HG02981 (cell line): ENCODE measurements around the gene CNOT1.
"Not testable (repeated sequence)": the region's sequence is repeated elsewhere in the genome, so short reads cannot be mapped to it uniquely, and the experiment has no call there.

Source experiments
- ATAC-seq: cut with Tn5 transposase; IDR thresholded peaks from one replicate; pipeline ENCODE4 v1.9.1; 2021; ENCODE audit warnings: mild to moderate bottlenecking, moderate library complexity; ENCODE audit not compliant: unreplicated experiment

Gene CNOT1

DNA sequence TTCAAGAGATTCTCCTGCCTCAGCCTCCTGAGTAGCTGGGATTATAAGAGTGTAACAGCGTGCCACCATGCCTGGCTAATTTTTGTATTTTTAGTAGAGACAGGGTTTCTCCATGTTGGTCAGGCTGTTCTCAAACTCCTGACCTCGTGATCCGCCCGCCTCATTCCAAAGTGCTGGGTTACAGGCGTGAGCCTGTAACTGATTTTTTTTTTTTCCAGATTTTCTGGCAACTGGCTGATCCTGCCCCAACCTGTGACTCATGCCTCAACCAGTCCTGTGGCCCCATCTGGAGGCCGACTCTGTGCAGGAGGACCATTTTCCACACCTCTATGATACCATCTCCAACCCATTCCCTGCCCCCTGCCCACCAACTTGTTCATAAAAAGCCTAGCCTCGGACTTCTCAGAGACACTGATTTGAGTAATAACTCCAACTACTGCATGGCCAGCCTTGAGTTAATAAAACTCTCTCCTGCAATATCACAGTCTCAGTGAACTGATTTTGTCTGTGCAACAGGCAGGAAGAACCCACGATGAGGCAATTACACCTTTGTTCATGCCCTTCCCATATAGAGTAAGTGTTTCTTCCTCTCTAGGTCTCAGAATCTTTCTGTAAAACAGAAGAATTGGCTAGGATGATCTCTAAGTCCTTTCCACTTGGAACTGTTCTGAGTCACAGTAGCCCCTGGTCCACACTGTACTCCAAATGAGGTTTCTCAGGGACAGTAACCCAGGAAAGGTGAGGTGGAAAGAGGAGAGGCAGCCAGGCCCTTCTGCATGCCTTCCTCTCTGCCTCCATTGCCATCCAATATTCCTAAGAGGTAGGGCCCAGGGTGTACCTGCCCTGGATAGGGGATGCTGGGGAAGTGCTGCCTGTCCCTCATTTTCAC, 8.8 kb upstream of the CNOT1 start:
- ATAC-seq: no peak

DNA sequence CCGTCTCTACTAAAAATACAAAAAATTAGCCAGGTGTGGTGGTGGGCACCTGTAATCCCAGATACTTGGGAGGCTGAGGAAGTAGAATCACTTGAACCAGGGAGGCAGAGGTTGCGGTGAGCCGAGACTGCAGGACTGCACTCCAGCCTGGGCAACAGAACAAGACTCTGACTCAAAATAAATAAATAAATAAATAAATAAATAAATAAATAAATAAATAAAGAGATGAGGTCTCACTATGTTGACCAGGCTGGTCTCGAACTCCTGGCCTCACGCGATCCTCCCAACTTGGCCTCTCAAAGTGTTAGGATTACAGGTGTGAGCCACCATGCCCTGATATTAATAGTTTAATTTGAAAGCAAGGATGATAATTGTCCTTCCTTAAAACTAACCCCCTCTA, 7.4 kb upstream of the CNOT1 start:
- ATAC-seq: not testable (repeated sequence)

GRCh38 chr16:58636466-58636865, 6.8 kb upstream of the CNOT1 start:
- no peak for ATAC-seq

- ATAC-seq: no peak
Observed at GRCh38 chr16:58635502-58635901, 5.9 kb upstream of the CNOT1 start.

DNA sequence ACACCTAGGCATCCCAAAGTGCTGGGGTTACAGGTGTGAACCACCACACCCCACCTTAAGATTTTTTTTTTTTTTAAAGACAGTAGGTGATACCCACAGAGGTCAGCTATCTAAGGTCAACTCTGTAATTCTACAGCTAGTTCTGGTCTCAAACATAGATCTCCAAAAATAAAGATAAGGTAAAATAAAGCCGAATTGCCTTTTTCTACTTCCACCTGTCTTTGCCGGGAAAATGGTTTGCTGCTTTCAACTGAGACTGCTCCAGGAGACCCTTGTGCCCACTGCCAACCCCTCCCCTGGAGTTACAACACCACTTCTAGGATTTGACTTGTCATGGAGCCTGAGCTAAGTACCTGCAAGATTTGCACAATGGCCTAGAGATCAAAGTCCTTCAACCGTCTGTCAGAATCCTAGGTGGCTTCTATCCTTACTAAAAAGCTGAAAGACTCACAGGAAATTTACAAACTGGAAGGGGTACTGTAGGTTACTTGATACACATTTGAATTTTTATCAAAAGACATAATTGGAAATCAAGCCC, 4.7 kb upstream of the CNOT1 start:
- no peak for ATAC-seq

DNA sequence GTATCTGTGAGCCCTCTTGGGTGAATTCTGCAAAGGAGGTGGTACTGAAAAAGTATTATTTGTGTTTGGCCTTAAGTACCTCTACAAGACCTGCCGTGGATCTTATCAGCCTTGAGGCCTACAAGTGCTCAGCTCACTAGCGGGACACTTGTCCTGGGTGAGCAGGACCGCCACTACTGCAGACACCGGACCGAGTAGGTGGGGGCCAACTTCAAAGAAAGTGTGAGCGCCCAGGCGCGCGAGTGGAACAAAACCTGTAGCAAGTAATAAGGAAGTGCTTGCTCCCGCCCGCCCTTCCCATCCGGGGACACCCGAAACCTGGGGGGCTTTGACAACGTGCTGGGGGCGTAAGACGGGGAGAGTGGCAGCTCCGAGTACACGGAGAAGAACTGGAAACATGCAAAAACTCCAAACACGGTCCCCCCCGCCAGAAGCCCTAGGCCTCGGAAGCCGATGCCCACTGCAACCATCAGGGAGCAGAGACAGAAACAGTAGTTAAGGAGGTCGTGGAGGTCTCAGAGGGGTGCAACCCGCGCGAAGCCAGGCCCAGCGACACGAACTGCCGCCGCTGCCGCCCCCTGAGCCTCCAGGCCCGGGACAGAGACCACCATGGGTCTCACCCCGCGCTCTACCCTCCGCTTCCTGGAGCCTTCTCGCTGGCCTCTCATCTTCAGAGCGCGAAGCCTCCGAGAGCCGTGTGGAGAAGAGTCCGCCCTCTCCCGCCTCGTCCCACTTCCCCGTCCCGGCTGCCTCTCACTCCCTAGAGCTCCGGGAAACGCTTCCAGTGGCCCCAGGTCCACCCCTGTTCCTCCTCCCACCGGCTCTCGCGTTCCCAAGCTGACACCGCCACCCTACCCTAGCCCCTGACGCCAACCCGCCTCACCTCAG, 537 bp downstream of the CNOT1 start:
- peak; percentile 2 for ATAC-seq

DNA sequence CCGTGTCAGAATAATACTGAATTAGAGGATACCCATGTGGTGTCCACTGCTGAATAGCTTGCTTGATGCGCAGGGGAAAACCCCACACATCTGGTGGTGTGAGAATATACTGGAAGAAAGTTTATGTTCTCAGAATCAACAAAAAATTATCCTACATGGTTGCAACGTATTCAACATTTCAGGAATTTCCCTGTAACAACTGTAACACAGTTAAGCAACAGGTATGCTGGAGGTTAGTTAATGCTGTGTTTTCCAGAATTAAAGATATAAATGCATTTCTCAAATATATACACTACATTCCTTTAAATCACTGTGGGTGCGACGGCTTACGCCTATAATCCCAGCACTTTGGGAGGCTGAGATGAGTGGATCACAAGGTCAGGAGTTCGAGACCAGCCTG, 5.4 kb downstream of the CNOT1 start:
- no peak for ATAC-seq

DNA sequence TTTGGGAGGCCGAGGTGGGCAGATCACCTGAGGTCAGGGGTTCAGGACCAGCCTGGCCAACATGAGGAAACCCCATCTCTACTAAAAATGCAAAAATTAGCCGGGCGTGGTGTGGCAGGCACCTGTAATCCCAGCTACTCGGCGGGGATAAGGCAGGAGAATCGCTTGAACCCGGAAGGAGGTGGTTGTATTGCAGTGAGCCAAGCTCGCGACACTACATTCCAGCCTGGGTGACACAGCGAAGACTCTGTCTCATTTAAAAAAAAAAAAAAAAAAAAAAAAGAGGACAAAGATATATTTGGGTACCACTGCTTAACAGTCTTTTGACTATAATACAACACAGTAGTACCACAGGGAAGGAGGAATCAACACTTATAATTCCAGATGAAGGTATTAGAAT, 9.2 kb downstream of the CNOT1 start:
- ATAC-seq: no peak

GRCh38 chr16:58615280-58615679, 14.3 kb downstream of the CNOT1 start:
- no peak for ATAC-seq

DNA sequence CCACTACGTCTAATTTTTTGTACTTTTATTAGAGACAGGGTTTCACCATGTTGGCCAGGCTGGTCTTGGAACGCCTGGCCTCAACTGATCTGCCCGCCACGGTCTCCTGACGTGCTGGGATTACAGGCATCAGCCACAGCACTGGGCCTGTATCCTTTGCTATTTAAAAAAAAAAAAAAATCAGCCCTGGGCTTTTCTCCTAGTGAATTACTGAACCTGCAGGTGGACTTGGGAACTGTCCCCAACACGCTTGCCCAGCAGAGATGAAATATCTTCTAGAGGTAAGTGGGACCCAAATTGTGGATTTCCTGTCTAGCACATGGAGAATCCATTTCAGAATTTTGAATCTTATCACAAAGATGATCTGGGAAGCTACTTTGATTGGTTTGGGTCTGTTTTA, 14.8 kb downstream of the CNOT1 start:
- ATAC-seq: no peak

GRCh38 chr16:58614212-58614611, 15.4 kb downstream of the CNOT1 start:
- ATAC-seq: no peak

GRCh38 chr16:58612965-58613364, 16.7 kb downstream of the CNOT1 start:
- not testable (repeated sequence) for ATAC-seq

DNA sequence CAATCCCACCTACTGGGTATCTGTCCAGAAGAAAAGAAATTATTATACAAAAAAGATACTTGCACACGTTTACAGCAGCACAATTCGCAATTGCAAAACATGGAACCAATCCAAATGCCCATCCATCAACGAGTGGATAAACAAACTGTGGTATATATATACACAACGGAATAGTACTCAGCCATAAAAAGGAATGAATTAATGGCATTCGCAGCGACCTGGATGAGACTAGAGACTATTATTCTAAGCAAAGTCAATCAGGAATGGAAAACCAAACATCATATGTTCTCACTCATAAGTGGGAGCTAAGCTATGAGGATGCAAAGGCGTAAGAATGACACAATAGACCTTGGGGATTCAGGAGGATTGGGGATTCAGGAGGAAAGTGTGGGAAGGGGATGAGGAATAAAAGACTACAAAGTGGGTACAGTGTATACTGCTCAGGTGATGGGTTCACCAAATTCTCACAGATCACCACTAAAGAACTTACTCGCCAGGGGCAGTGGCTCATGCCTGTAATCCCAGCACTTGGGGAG, 21.0 kb downstream of the CNOT1 start:
- ATAC-seq: no peak

DNA sequence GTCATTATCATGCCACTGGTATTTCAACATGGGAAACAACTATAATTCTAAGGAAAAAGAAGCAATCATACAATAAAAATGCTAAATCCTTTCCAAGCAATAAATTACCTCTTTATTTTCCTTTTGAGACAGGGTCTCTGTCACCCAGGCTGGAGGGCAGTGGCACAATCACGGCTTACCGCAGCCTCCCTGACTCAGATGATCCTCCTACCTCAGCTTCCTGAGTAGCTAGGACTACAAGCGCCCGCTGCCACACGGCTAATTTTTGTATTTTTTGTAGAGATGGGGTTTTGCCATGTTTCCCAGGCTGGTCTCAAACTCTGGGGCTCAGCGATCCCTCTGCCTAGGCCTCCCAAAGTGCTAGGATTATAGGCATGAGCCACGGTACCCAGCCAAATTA, 24.1 kb downstream of the CNOT1 start:
- no peak for ATAC-seq

GRCh38 chr16:58591083-58591482, 38.5 kb downstream of the CNOT1 start:
- no peak for ATAC-seq

GRCh38 chr16:58589326-58589905, 40.2 kb downstream of the CNOT1 start:
- no peak for ATAC-seq

GRCh38 chr16:58588406-58588805, 41.2 kb downstream of the CNOT1 start:
- no peak for ATAC-seq

GRCh38 chr16:58586340-58587030, 43.1 kb downstream of the CNOT1 start:
- no peak for ATAC-seq

DNA sequence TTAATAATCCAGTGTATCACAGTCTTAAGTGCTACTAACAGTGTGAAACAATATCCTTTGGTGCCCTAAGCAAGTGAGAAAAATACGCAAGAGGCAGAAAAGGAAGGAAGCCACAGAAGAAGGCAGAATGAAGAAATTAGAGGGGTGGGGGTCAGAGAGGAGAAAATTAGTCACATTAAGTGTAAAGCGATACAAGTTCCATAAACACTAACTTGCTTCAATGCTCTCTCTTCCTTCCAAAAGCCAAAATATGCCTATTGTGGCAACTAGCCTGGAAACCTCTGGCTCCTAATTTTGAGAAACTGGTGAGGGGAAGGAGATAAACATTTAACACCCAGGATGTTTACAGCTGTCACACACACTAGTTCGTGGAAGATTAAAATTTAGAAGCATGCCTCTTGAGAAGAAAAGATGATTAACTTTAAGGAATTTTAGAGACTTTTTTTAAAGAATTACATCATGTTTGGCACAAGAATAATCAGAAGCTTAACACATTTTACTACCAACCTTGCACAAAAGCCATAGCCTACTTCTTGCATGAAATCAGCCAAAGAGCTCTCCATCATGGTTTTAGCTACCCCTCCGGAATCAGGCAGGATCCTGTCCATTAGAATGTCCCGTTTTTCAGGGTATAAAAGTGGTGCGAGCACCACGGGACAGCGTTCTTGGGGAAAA, 44.7 kb downstream of the CNOT1 start:
- ATAC-seq: no peak
